Umbilical cord (tissue), 2 donors: ENCODE results near the gene KIF21A. TPM values are rescaled to one million over a fixed set of nuclear protein-coding genes. Genes with fewer than 3 reads are reported as not detected.

Experiments
- DNase-seq: peaks from one replicate; pipeline ENCODE4 v3.0.0-alpha.2; 2015; ENCODE audit warnings: low spot score
- total RNA-seq: library from RNA; depleted of rRNA; stranded (reverse); fragments of >200 nt; gene quantifications from one replicate; pipeline ENCODE4 v1.2.3, GENCODE V29; 2014; ENCODE audit warnings: low replicate concordance; ENCODE audit not compliant: insufficient read depth

KIF21A gene
- total RNA-seq, 1 donor from 2014 or later = 6.7 TPM

GRCh38 chr12:39386335-39386734 lies 56.6 kb downstream of the KIF21A start:
- no peak for DNase-seq

DNA sequence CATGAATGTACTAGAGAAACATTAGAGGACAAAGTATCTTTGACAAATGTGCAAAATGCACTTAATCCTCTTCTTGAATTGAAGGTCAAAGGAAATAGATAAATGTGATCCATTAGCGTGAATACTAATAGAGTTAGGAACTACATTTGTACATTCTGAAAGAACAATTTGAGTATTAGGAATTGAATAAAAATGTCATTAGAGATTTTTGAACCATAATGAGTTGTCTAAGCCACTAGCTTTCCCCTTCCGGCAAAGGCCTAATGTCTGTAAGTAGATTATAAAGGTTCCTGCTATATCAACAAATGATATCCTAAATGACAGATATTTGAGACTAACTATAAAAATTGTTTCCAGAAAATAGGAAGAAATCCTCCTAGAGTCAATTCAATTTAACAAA lies 59.8 kb downstream of the KIF21A start:
- DNase-seq = no peak

DNA sequence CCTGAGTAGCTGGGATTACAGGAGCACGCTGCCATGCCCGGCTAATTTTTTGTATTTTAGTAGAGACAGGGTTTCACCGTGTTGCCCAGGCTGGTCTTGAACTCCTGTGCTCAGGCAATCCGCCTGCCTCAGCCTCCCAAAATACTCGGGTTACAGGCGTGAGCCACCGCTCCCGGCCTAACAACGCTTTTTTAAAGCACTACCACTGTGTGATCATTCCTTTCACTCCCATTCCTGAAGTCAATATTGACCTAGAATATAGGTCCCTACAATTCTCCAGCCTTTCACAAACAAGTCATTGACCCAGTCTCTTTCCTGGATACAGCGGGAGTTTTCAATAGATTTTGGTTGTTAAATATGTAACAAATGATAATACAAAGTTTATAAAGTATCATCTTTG lies 62.8 kb downstream of the KIF21A start:
- DNase-seq = no peak

- DNase-seq = no peak
Observed at GRCh38 chr12:39378341-39378740, 64.6 kb downstream of the KIF21A start.

DNA sequence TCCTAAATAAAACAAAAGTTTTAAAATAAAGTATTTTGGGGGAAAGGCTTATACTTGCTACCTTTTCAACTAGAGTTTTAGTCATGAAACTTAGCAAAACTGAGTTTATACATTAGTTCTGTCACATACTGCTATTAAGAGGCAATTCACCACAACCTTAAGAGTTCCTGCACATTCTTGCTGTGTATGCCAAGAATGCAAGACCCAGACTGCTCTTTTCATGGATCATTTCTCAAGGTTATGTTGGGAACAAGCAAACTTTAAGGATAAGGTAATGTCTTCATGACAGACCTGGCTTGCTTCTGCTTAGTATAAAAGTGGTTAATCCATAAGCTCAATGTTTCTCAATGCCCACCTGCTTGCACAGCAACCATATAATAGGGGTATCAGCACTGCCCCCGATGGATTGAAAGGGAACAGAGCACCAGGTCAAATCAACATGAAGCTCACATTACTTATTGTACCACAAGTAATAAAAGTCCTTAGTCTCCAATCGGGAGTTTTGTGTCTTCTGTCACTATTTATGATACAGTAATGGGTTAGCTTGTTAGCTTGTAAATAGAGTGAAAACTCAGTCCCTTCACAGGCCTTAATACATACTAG lies 67.6 kb downstream of the KIF21A start:
- DNase-seq = no peak

DNA sequence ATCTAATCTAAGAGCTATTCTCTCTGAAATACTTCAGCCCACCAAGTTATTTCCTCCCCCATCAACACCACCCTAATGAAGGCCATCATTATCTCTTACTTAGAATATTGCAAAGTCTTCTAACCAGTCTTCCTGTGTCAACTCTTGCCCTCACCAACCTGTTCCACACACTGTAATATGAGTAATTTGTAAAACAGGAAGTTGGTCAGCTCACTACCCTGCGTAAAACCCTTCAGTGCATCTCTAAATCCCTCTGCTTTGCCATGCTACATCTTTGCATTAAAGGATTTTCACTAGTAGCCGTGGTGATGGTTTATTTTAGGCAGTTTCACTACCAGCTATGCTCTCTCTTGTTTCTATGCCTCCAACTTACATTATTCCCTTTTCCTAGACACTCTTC lies 70.0 kb downstream of the KIF21A start:
- DNase-seq = no peak

DNA sequence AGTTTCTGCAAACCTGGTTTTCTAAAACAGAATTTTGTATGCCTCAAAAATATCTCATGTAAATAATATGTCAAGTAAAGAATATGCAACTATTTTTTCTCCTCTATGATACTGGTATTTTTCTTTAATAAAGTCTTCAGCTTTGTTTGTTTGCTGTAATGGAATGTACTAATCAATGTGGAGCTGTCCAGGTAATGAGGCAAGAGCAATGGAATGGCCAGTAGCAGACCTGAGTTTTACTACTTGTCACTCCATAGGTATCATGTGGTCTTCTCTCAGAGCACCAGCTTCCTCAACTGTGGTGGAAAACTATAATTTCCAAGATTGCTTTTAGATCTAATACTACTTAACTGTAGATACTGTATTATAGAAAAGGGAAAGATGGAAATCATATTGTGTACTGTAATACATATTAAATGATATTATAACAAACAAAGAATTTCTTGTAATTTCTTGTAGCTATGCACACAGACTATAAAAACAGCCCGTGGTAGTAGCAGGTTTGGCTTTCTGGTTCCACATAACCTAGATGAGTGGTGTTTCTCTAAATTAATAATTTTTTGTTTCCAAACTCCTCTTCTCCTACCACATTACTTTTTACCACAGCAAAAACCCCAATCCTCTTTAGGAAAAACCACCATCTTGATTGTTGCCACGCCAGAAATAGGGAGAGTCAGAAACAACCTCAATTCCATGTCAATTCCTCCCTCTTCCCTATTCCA lies 70.6 kb downstream of the KIF21A start:
- no peak for DNase-seq

DNA sequence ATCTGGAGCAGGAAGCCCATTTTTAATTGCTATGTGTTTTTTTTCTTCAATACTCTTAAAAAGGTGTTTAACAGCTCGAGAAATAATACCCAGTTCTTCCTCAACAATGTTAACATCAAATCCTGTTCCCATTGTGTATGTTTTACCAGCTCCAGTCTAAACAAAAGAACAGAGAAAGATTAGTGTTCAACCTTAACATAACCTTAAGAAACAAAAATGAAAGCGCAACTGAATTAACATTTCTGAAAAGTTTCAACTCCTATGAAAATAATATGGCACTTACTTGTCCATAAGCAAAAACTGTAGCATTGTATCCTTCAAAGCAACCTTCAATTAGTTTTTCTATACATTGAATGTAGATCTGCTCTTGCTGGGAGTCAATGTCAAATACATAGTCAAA lies 73.2 kb downstream of the KIF21A start:
- DNase-seq = no peak

GRCh38 chr12:39368891-39369290 lies 74.0 kb downstream of the KIF21A start:
- DNase-seq = no peak

- DNase-seq = no peak
Observed at GRCh38 chr12:39368096-39368495, 74.8 kb downstream of the KIF21A start.

GRCh38 chr12:39367494-39367893 lies 75.4 kb downstream of the KIF21A start:
- DNase-seq = no peak

DNA sequence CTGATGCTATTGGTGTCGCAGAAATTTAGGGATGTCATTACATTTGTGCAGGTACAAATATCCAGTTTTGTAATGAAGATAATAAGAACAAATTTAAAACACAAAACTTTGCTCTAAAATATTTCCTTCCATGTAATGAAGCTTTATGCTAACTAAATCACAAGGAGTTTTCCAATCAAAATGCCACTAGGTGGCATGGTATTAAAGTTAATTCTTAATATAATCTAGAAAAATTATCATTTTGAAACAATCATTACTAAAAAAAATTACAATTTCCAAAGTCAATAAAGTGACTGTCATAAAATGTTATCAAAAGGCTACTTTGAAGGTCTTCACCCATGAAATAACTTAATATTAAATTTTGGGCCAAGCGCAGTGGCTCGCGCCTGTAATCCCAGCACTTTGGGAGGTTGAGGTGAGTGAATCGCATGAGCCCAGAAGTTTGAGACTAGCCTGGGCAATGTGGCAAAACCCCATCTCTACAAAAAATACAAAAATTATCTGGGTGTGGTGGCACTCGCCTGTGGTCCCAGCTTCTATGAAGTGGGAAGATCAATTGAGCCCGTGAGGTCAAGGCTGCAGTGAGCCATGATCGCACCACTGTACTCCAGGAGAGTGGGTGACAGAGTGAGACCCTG lies 77.4 kb downstream of the KIF21A start:
- DNase-seq = no peak

DNA sequence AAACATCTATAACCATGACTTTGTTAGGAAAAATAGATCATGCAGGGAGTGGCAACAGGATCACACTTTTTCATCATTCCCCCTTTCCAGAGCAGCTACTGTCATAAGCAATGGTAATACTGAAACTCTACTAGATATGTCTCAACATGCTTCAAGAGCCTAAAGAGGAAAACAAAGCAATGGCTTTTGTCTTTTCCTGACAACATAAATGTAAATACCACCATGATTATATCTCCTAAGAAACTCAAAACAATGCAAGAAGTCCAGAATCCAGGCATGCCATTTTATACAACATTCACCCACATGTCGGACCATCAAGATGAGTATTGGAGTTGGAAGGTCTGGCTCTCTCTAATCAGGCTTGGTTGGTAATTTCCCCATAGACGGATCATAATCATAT lies 78.7 kb downstream of the KIF21A start:
- DNase-seq = no peak

- no peak for DNase-seq
Observed at GRCh38 chr12:39359645-39360044, 83.3 kb downstream of the KIF21A start.

DNA sequence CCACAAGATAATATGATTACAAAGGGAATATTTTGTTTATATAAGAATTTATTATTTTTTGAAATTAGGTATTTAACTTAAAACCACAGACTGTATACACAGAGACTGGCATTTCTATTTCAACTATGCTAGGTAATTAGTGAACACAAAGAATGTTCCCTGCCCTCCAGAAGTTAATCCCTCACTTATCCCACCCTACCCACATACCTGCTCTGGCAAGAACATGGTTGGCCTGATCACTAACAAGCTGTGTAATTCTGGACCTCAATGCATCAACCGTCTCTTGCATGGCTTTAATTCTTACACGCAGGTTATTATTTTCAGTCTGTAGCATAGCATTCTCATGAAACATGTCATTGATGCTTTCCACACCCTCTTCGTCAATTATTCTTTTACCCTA lies 85.9 kb downstream of the KIF21A start:
- DNase-seq = no peak

DNA sequence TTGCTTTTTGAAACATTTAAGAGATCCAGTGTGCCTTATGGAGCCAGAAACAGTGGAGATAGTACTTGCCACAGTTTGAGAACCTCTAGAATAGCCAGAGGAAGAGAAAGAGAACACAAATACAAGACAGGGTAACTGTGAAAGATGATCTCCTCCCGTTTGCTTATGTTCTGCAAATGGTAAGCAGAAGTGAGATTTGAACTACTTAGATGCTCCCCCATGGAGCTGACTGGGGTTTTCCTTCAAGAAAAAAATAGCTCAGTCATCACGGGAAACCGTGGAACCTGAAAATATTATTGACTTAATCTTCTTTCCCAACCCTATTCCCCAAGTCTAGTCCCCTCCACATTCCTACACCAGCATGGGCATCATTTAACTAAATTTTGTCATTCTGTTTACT lies 87.1 kb downstream of the KIF21A start:
- no peak for DNase-seq

- DNase-seq = no peak
Observed at GRCh38 chr12:39354955-39355354, 88.0 kb downstream of the KIF21A start.

GRCh38 chr12:39352471-39353017 lies 90.4 kb downstream of the KIF21A start:
- DNase-seq = no peak

DNA sequence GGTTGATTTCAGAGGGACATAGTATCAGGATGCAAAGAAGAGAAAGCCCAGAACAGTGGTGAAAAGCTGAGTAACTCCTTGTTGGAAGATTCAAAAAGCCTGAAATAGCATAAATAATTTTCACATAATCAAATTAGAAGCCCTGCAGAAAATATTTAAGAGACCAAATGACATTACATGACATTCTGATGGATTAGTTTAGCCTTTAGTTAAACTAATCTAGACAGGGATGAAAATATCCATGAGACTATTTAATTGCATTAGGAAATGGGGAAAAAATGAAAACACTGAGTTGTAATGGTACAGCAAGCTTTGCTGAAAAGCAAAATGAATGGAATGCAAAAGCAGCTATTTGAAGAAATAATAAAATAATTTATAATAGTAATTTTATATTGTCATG lies 91.8 kb downstream of the KIF21A start:
- DNase-seq = no peak

DNA sequence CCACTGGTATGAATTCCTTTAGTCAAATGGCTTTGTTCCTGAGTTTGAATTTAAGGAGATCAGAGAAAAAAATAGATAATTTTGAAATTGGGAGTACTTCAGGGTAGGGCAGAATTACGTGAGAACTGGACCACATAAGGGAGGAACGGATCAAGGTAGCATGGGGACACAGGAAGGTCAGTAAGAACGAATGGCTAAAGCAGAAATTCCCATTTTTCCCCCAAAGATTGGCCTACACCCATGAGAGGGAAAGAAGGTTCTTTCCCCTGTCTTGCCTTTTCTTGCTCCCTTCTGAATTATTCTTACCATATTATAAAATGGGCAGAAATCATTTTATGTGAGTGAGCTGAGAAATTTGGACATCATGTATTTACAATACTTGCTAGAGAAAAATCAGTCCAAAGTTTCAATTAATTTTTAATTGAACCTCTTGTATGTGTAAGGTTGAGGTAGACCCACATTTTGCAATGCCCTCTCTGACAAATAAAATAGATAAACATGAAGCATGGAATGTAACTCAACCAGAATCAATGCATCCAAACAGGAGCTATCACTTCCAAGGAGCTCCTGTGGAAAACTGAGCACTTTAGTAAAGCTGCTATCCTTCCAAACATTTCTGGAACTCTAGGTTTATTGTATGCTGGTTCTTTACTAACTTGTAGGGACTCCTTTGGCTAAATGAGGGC lies 93.8 kb downstream of the KIF21A start:
- DNase-seq = no peak

DNA sequence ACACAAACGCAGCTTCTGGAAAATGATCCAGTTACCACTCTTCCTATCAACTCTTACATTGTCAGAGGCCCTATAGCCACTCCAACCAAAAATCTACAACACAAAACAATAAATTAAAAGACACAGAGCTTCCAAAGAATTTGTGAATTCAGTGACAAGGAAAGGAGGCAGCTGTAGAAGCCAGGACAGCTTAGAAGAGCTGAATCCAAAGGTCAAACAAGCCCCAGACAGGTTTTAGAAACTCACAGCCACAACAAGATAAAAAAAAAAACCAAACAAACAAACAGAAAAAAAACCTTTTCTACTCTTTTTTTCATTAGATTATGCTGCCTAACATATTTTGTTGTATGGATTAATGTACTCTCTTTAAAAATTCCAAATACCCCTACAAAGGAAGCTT lies 94.4 kb downstream of the KIF21A start:
- no peak for DNase-seq

DNA sequence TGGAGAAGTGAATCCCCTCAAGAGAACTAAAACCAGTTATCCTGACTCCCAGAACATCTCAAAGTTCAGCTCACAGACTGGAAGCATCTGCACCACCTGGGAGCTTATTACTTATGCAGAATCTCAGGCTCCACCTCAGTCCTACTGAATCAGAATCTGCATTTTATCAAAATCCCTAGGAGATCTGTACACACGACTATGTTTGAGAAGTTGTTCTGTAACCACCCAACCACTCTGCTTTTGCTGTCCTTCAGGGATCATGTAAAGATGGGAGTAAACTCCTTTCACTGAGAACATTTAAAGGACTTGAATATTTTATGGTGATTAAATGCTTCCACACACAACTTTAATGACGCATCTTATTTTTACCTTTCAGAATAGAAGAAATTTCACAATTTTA lies 98.0 kb downstream of the KIF21A start:
- no peak for DNase-seq
